ENCODE results near the gene KDM2A. TPM values are rescaled to one million over a fixed set of nuclear protein-coding genes. Genes with fewer than 3 reads are reported as not detected.

KDM2A gene
- total and polyA plus RNA-seq, 2 experiments from 2014 or later = 25.0 to 54.1 TPM

DNA sequence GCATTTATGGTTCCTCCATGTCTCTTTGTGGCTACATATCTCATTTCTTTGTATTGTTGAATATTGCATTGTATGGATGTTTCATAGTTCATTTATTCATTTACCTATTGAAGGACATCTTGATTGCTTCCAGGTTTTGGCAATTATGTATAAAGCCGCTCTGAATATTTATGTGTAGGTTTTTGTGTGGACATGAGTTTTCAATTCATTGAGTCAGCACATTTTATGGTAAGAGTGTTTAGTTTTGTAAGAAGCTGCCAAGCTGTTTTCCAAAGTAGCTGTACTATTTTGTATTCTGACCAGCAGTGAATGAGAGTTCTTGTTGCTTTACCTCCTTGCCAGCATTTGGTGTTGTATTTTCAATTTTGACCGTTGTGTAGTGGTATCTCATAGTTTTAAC lies 39.2 kb downstream of the KDM2A start:
- H4K20me1 ChIP-seq (replicated peaks; ENCODE audit: insufficient read depth) = peaks cover 36% of the 10 kb centered on the region
- no peak overlapping the region for H3K4me3 ChIP-seq
- H2AFZ ChIP-seq = no peak overlapping the region
- Mint-ChIP-seq H3K4me3 (no peak overlapping the region), H3K9me3 (no peaks in the 10 kb centered on the region), H3K27me3 (ENCODE audit: insufficient read depth, low read depth, poor library complexity) (no peaks in the 10 kb centered on the region), H3K27ac (no peak overlapping the region), H3K36me3 (ENCODE audit: low read depth) (peaks cover 17% of the 10 kb centered on the region), H3K4me1 (peaks cover 6% of the 10 kb centered on the region)
- H3K4me2 ChIP-seq = no peak overlapping the region
- no peak for DNase-seq (ENCODE audit: low spot score)
- TF ChIP-seq, protein P1, sequence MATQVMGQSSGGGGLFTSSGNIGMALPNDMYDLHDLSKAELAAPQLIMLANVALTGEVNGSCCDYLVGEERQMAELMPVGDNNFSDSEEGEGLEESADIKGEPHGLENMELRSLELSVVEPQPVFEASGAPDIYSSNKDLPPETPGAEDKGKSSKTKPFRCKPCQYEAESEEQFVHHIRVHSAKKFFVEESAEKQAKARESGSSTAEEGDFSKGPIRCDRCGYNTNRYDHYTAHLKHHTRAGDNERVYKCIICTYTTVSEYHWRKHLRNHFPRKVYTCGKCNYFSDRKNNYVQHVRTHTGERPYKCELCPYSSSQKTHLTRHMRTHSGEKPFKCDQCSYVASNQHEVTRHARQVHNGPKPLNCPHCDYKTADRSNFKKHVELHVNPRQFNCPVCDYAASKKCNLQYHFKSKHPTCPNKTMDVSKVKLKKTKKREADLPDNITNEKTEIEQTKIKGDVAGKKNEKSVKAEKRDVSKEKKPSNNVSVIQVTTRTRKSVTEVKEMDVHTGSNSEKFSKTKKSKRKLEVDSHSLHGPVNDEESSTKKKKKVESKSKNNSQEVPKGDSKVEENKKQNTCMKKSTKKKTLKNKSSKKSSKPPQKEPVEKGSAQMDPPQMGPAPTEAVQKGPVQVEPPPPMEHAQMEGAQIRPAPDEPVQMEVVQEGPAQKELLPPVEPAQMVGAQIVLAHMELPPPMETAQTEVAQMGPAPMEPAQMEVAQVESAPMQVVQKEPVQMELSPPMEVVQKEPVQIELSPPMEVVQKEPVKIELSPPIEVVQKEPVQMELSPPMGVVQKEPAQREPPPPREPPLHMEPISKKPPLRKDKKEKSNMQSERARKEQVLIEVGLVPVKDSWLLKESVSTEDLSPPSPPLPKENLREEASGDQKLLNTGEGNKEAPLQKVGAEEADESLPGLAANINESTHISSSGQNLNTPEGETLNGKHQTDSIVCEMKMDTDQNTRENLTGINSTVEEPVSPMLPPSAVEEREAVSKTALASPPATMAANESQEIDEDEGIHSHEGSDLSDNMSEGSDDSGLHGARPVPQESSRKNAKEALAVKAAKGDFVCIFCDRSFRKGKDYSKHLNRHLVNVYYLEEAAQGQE (IDR thresholded peaks at IDR 0.05; ENCODE audit: unreplicated experiment) = no peak
- no peak for TF ChIP-seq EZH2phosphoT487 (IDR thresholded peaks at IDR 0.05; ENCODE audit: unreplicated experiment)
- TF ChIP-seq, protein P2, sequence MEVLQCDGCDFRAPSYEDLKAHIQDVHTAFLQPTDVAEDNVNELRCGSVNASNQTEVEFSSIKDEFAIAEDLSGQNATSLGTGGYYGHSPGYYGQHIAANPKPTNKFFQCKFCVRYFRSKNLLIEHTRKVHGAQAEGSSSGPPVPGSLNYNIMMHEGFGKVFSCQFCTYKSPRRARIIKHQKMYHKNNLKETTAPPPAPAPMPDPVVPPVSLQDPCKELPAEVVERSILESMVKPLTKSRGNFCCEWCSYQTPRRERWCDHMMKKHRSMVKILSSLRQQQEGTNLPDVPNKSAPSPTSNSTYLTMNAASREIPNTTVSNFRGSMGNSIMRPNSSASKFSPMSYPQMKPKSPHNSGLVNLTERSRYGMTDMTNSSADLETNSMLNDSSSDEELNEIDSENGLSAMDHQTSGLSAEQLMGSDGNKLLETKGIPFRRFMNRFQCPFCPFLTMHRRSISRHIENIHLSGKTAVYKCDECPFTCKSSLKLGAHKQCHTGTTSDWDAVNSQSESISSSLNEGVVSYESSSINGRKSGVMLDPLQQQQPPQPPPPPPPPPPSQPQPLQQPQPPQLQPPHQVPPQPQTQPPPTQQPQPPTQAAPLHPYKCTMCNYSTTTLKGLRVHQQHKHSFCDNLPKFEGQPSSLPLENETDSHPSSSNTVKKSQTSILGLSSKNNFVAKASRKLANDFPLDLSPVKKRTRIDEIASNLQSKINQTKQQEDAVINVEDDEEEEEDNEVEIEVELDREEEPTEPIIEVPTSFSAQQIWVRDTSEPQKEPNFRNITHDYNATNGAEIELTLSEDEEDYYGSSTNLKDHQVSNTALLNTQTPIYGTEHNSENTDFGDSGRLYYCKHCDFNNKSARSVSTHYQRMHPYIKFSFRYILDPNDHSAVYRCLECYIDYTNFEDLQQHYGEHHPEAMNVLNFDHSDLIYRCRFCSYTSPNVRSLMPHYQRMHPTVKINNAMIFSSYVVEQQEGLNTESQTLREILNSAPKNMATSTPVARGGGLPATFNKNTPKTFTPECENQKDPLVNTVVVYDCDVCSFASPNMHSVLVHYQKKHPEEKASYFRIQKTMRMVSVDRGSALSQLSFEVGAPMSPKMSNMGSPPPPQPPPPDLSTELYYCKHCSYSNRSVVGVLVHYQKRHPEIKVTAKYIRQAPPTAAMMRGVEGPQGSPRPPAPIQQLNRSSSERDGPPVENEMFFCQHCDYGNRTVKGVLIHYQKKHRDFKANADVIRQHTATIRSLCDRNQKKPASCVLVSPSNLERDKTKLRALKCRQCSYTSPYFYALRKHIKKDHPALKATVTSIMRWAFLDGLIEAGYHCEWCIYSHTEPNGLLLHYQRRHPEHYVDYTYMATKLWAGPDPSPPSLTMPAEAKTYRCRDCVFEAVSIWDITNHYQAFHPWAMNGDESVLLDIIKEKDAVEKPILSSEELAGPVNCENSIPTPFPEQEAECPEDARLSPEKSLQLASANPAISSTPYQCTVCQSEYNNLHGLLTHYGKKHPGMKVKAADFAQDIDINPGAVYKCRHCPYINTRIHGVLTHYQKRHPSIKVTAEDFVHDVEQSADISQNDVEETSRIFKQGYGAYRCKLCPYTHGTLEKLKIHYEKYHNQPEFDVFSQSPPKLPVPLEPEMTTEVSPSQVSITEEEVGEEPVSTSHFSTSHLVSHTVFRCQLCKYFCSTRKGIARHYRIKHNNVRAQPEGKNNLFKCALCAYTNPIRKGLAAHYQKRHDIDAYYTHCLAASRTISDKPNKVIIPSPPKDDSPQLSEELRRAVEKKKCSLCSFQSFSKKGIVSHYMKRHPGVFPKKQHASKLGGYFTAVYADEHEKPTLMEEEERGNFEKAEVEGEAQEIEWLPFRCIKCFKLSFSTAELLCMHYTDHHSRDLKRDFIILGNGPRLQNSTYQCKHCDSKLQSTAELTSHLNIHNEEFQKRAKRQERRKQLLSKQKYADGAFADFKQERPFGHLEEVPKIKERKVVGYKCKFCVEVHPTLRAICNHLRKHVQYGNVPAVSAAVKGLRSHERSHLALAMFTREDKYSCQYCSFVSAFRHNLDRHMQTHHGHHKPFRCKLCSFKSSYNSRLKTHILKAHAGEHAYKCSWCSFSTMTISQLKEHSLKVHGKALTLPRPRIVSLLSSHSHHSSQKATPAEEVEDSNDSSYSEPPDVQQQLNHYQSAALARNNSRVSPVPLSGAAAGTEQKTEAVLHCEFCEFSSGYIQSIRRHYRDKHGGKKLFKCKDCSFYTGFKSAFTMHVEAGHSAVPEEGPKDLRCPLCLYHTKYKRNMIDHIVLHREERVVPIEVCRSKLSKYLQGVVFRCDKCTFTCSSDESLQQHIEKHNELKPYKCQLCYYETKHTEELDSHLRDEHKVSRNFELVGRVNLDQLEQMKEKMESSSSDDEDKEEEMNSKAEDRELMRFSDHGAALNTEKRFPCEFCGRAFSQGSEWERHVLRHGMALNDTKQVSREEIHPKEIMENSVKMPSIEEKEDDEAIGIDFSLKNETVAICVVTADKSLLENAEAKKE (CRISPR knock-in tag; IDR thresholded peaks at IDR 0.05) = no peak
- no peak for TF ChIP-seq CREB1 (CRISPR knock-in tag; IDR thresholded peaks at IDR 0.05; ENCODE audit: low read depth)
- TF ChIP-seq ZNF331 (CRISPR knock-in tag; IDR thresholded peaks at IDR 0.05; ENCODE audit: low read depth) = no peak
- no peaks in the 10 kb centered on the region for H3F3A ChIP-seq (replicated peaks; ENCODE audit: low read depth)
- H3K9me2 ChIP-seq (ENCODE audit: insufficient read depth) = no peaks in the 10 kb centered on the region
- H3K36me3 ChIP-seq (ENCODE audit: insufficient read depth) = no peaks in the 10 kb centered on the region
- H3K4me1 ChIP-seq (ENCODE audit: insufficient read depth) = no peaks in the 10 kb centered on the region
- peaks cover 90% of the 10 kb centered on the region for H3K79me2 ChIP-seq (replicated peaks; ENCODE audit: insufficient read depth)
- no peak overlapping the region for H3K27ac ChIP-seq (ENCODE audit: low read depth)
- no peaks in the 10 kb centered on the region for H3K27me3 ChIP-seq (ENCODE audit: insufficient read depth)
- no peak for ATAC-seq

Data from GM23338 (cell line).